Duodenal mucosa (tissue), 2 donors: ENCODE data around the gene AP3B2.

Experiments used
- H3K27ac ChIP-seq: one replicate; pipeline ENCODE4 v1.7.0; 2013; ENCODE audit warnings: low read depth, low read length
- H3K27me3 ChIP-seq, 2 donors: one replicate each; pipeline ENCODE4 v1.7.0; 2013; ENCODE audit warnings: low read length in 2 of 2, control low read depth in 1 of 2; ENCODE audit not compliant: insufficient read depth in 2 of 2, control insufficient read depth in 1 of 2
- H3K36me3 ChIP-seq, 2 donors: one replicate each; pipeline ENCODE4 v1.7.0; 2013; ENCODE audit warnings: low read length in 2 of 2, control low read depth in 1 of 2; ENCODE audit not compliant: insufficient read depth in 2 of 2, control insufficient read depth in 1 of 2
- H3K4me1 ChIP-seq, 2 donors: one replicate each; pipeline ENCODE4 v1.7.0; 2013; ENCODE audit warnings: low read length in 2 of 2, control low read depth in 1 of 2; ENCODE audit not compliant: insufficient read depth in 2 of 2, control insufficient read depth in 1 of 2
- H3K4me3 ChIP-seq, 2 donors: one replicate each; pipeline ENCODE4 v1.7.0; 2013; ENCODE audit warnings: low read length in 2 of 2, low read depth in 1 of 2
- H3K9ac ChIP-seq, 2 donors: one replicate each; pipeline ENCODE4 v1.7.0; 2013; ENCODE audit warnings: low read length in 2 of 2, low read depth in 1 of 2
- H3K9me3 ChIP-seq, 2 donors: one replicate each; pipeline ENCODE4 v1.7.0; 2013; ENCODE audit warnings: low read length in 2 of 2, control low read depth in 1 of 2; ENCODE audit not compliant: control insufficient read depth in 1 of 2

The AP3B2 gene, protein sequence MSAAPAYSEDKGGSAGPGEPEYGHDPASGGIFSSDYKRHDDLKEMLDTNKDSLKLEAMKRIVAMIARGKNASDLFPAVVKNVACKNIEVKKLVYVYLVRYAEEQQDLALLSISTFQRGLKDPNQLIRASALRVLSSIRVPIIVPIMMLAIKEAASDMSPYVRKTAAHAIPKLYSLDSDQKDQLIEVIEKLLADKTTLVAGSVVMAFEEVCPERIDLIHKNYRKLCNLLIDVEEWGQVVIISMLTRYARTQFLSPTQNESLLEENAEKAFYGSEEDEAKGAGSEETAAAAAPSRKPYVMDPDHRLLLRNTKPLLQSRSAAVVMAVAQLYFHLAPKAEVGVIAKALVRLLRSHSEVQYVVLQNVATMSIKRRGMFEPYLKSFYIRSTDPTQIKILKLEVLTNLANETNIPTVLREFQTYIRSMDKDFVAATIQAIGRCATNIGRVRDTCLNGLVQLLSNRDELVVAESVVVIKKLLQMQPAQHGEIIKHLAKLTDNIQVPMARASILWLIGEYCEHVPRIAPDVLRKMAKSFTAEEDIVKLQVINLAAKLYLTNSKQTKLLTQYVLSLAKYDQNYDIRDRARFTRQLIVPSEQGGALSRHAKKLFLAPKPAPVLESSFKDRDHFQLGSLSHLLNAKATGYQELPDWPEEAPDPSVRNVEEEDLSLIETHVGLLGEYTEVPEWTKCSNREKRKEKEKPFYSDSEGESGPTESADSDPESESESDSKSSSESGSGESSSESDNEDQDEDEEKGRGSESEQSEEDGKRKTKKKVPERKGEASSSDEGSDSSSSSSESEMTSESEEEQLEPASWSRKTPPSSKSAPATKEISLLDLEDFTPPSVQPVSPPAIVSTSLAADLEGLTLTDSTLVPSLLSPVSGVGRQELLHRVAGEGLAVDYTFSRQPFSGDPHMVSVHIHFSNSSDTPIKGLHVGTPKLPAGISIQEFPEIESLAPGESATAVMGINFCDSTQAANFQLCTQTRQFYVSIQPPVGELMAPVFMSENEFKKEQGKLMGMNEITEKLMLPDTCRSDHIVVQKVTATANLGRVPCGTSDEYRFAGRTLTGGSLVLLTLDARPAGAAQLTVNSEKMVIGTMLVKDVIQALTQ

GRCh38 chr15:82709421-82710207, at the start of gene AP3B2:
Gene AP3B2 (minus strand): TSS chr15:82709875. CDS start chr15:82709706, 169 bp downstream.
- Histone ChIP-seq H3K9me3 (no peaks in the 10 kb centered on the region), H3K27ac (no peak within 1 kb of the TSS), H3K27me3 (no peaks in the 10 kb centered on the region), H3K4me3 (peak within 1 kb of the TSS; percentile 66 to 69), H3K36me3 (no peaks in the 10 kb centered on the region), H3K9ac (no peak within 1 kb of the TSS), H3K4me1 (peaks cover 5 to 8% of the 10 kb centered on the region in 2 donors)

GRCh38 chr15:82751308-82751707, 41.6 kb upstream of the AP3B2 start:
- H3K4me1 ChIP-seq, result peaks cover 17 to 20% of the 10 kb centered on the region in 2 donors
- H3K9me3 ChIP-seq, result no peaks in the 10 kb centered on the region
- H3K9ac ChIP-seq, result peak overlapping the region; percentile 84 to 91
- H3K27me3 ChIP-seq, result no peaks in the 10 kb centered on the region
- H3K27ac ChIP-seq, result no peak overlapping the region
- peak overlapping the region; percentile 98 to 100 for H3K4me3 ChIP-seq
- H3K36me3 ChIP-seq, result peaks cover 24% of the 10 kb centered on the region in 2 donors

DNA sequence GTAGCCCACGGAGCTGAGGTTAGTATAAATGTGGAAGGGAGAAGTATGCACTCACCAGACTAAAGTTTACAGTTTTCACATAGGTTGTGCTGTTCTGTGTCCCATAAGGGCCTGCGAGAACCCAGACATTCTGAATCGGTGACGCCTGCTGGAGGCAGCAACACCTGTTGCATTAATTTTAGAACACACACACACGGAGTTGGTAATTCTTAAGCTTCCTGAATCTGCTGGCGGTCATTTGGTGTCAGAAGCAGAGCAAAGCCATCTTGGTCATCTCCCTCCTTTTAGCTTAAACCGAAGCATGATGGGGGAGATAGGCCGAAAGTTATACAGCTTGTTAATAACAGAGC, 41.1 kb upstream of the AP3B2 start:
- Histone ChIP-seq H3K9me3 (no peaks in the 10 kb centered on the region), H3K27ac (no peak overlapping the region), H3K27me3 (no peaks in the 10 kb centered on the region), H3K4me3 (peak overlapping the region; percentile 98 to 100), H3K9ac (peak overlapping the region; percentile 84 to 91), H3K36me3 (peaks cover 19% of the 10 kb centered on the region in 2 donors), H3K4me1 (peaks cover 17 to 20% of the 10 kb centered on the region in 2 donors)

DNA sequence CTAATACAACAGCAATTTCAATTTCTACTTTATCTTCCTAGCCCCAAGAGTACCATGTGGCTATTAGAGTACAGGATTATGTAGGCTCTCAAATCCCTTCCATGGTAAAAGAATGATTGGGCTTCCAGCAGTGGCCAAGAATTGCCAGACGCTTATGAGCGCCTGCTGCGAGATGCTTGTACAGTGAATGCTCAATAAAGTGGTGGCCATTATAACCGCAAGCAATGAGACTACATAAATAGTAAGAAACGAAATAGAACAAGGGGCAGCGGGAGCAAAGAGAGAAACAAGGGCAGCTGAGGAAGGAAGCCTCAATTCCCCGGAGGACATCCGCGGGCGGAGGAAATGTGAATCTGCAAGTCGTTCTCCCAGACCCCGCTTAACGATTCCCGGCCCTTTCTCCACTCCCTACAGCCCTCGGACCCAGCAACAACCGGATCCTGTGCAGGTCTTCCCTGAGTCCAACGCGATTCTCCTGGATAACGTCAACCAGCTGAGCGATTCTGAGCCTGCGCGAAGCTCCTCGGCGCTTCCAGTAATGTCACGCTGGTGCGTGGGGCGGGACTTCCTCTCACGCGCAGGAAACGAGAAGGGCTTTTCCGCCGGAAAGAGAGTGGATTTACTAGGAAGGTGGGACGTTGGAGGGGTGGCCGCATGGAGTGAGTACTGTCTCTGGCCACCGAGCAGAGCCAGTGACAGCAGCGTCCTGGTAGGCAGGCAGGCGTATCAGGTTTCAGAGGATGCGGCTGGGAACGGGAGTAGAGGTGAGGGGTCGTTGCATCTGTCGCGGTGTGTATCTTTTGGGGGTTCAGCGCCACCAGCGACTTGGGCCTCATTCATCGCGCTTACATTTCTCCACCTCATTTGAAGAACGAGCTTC, 40.5 kb upstream of the AP3B2 start:
- Histone ChIP-seq H3K9ac (peak overlapping the region; percentile 84 to 91), H3K4me1 (peaks cover 17 to 20% of the 10 kb centered on the region in 2 donors), H3K27ac (peak overlapping the region; percentile 74), H3K36me3 (peaks cover 13 to 14% of the 10 kb centered on the region in 2 donors), H3K9me3 (no peaks in the 10 kb centered on the region), H3K27me3 (no peaks in the 10 kb centered on the region), H3K4me3 (peak overlapping the region; percentile 98 to 100)

- Histone ChIP-seq H3K4me1 (peaks cover 17 to 20% of the 10 kb centered on the region in 2 donors), H3K27ac (no peak overlapping the region), H3K9me3 (no peaks in the 10 kb centered on the region), H3K4me3 (no peak overlapping the region), H3K27me3 (no peaks in the 10 kb centered on the region), H3K9ac (no peak overlapping the region), H3K36me3 (peaks cover 4% of the 10 kb centered on the region in 2 donors)
Observed at GRCh38 chr15:82748315-82748714, 38.6 kb upstream of the AP3B2 start.

DNA sequence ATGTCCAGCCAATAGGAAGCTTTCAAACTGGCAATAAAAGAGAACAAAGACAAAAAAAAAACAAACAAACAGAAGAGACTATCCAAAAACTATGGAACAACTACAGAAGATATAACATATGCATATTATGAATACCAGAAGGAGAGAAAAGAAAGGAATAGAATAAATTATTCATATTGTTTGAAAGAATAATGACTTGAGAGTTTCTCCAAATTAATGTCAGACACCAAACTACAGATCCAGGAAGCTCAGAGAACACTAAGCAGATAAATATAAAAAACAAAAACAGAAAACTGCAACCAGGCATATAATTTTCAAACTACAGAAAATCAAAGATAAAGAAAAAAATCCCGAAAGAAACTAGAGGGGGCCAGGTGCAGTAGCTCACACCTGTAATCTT, 34.1 kb upstream of the AP3B2 start:
- Histone ChIP-seq H3K4me3 (no peak overlapping the region), H3K9me3 (no peaks in the 10 kb centered on the region), H3K9ac (no peak overlapping the region), H3K27me3 (no peaks in the 10 kb centered on the region), H3K36me3 (no peaks in the 10 kb centered on the region), H3K4me1 (no peaks in the 10 kb centered on the region), H3K27ac (no peak overlapping the region)

GRCh38 chr15:82742134-82742533, 32.5 kb upstream of the AP3B2 start:
- no peak overlapping the region for H3K27ac ChIP-seq
- no peaks in the 10 kb centered on the region for H3K9me3 ChIP-seq
- no peak overlapping the region for H3K9ac ChIP-seq
- no peaks in the 10 kb centered on the region for H3K36me3 ChIP-seq
- no peaks in the 10 kb centered on the region for H3K27me3 ChIP-seq
- no peak overlapping the region for H3K4me3 ChIP-seq
- no peaks in the 10 kb centered on the region for H3K4me1 ChIP-seq

- Histone ChIP-seq H3K4me1 (no peaks in the 10 kb centered on the region), H3K27me3 (no peaks in the 10 kb centered on the region), H3K9ac (no peak overlapping the region), H3K27ac (no peak overlapping the region), H3K4me3 (no peak overlapping the region), H3K9me3 (no peaks in the 10 kb centered on the region), H3K36me3 (no peaks in the 10 kb centered on the region)
Observed at GRCh38 chr15:82739086-82739485, 29.4 kb upstream of the AP3B2 start.

GRCh38 chr15:82737975-82738374, 28.3 kb upstream of the AP3B2 start:
- no peaks in the 10 kb centered on the region for H3K36me3 ChIP-seq
- H3K27ac ChIP-seq, result no peak overlapping the region
- no peaks in the 10 kb centered on the region for H3K27me3 ChIP-seq
- no peaks in the 10 kb centered on the region for H3K4me1 ChIP-seq
- no peaks in the 10 kb centered on the region for H3K9me3 ChIP-seq
- no peak overlapping the region for H3K4me3 ChIP-seq
- no peak overlapping the region for H3K9ac ChIP-seq
